Neutrophil (primary cell): ENCODE measurements around the gene FMO4.

ENCODE experiments used
- H3K27ac ChIP-seq: fragments of 200-600 bp; sonication (generic); 2 replicates; pipeline ENCODE4 v1.5.1; 2016; ENCODE audit warnings: mild to moderate bottlenecking, moderate library complexity
- H3K27me3 ChIP-seq: fragments of 200-600 bp; sonication (generic); 2 replicates; pipeline ENCODE4 v1.6.0; 2016; ENCODE audit warnings: mild to moderate bottlenecking
- H3K36me3 ChIP-seq: fragments of 200-600 bp; sonication (generic); 2 replicates; pipeline ENCODE4 v1.5.1; 2017
- H3K4me1 ChIP-seq, 2 experiments: fragments of 200-600 bp in 1 of 2; sonication (generic) in 1 of 2; 1 replicate in 1 of 2; 2 replicates in 1 of 2; pipeline versions ENCODE4 v1.5.1 to v1.6.1; 2013 to 2016; ENCODE audit warnings: low read depth in 1 of 2, low read length in 1 of 2, mild to moderate bottlenecking in 1 of 2, moderate library complexity in 1 of 2; ENCODE audit not compliant: control insufficient read depth in 1 of 2, insufficient read depth in 1 of 2
- H3K4me3 ChIP-seq, 2 experiments: fragments of 200-600 bp in 1 of 2; sonication (generic) in 1 of 2; 1 replicate in 1 of 2; 2 replicates in 1 of 2; pipeline ENCODE4 v1.5.1; 2013 to 2016; ENCODE audit warnings: low read depth in 1 of 2, low read length in 1 of 2, mild to moderate bottlenecking in 1 of 2, moderate library complexity in 1 of 2
- H3K9me3 ChIP-seq: fragments of 200-600 bp; sonication (generic); 2 replicates; pipeline ENCODE4 v1.5.1; 2016
- TF ChIP-seq, protein P1 (sequence below): fragments of 200-600 bp; sonication (generic); IDR thresholded peaks from 2 replicates; pipeline ENCODE4 v1.5.1; 2016; ENCODE audit warnings: antibody characterized with exemption

FMO4 gene

GRCh38 chr1:171313835-171314320 is at the start of gene FMO4:
FMO4 (plus strand) TSS chr1:171314183; CDS start chr1:171319826, 5,643 bp downstream.
- Histone ChIP-seq H3K36me3 (no peaks in the 10 kb centered on the region), H3K9me3 (no peaks in the 10 kb centered on the region)

GRCh38 chr1:171265686-171266085 is 48.3 kb upstream of the FMO4 start:
- Histone ChIP-seq H3K4me3 (no peak overlapping the region), H3K27me3 (no peaks in the 10 kb centered on the region), H3K36me3 (no peaks in the 10 kb centered on the region), H3K27ac (no peak overlapping the region), H3K9me3 (no peaks in the 10 kb centered on the region), H3K4me1 (no peaks in the 10 kb centered on the region)
- TF ChIP-seq, protein P1, sequence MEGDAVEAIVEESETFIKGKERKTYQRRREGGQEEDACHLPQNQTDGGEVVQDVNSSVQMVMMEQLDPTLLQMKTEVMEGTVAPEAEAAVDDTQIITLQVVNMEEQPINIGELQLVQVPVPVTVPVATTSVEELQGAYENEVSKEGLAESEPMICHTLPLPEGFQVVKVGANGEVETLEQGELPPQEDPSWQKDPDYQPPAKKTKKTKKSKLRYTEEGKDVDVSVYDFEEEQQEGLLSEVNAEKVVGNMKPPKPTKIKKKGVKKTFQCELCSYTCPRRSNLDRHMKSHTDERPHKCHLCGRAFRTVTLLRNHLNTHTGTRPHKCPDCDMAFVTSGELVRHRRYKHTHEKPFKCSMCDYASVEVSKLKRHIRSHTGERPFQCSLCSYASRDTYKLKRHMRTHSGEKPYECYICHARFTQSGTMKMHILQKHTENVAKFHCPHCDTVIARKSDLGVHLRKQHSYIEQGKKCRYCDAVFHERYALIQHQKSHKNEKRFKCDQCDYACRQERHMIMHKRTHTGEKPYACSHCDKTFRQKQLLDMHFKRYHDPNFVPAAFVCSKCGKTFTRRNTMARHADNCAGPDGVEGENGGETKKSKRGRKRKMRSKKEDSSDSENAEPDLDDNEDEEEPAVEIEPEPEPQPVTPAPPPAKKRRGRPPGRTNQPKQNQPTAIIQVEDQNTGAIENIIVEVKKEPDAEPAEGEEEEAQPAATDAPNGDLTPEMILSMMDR = no peak

More at GRCh38 chr1:171313835-171314320, at the start of gene FMO4:
- no peaks in the 10 kb centered on the region for H3K27me3 ChIP-seq
- peaks cover 0 to 7% of the 10 kb centered on the region in 2 experiments for H3K4me1 ChIP-seq
- H3K4me3 ChIP-seq = peak within 1 kb of the TSS in 1 of 2 experiments; percentile 15
- TF ChIP-seq, protein P1 = peak; percentile 59
- peak within 1 kb of the TSS; percentile 44 for H3K27ac ChIP-seq

DNA sequence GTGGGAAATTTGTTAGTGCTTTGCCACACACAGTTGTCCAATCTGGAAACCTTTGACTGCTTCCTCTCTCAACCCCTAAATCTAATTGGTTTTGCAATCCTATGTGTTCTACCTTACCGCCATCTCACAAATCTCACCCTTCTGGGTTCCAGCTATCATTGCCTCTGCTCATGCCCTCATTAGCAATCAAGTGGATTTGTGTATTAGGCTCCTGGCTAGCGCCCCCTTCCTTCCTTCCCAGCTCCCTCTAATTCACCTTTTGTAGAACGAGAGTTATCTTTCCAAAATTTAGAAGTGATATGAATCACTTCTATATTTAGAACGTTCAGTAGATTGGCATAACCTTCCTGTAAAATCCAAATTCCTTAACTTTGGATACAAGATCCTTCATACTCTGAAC is 47.1 kb upstream of the FMO4 start:
- H3K4me1 ChIP-seq = no peaks in the 10 kb centered on the region
- TF ChIP-seq, protein P1 = no peak
- H3K9me3 ChIP-seq = no peaks in the 10 kb centered on the region

DNA sequence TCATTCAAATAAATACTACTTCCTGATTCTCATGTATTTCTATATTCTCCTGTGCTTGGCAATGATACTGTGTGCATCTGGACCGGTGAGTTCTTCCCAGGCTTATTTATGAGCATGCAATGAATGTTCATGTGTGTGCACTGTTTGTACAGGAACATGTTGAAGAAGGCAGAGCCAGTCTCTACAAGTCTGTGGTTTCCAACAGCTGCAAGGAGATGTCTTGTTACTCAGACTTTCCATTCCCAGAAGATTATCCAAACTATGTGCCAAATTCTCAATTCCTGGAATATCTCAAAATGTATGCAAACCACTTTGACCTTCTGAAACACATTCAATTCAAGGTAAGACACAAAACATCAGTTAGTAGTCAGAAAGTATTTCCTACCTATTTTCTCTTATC is 46.6 kb upstream of the FMO4 start:
- TF ChIP-seq, protein P1 = no peak
- H3K36me3 ChIP-seq = no peaks in the 10 kb centered on the region
- no peak overlapping the region for H3K27ac ChIP-seq

More for the DNA sequence above, 47.1 kb upstream of the FMO4 start:
- H3K27ac ChIP-seq = no peak overlapping the region
- no peak overlapping the region for H3K4me3 ChIP-seq
- no peaks in the 10 kb centered on the region for H3K36me3 ChIP-seq
- H3K27me3 ChIP-seq = no peaks in the 10 kb centered on the region

DNA sequence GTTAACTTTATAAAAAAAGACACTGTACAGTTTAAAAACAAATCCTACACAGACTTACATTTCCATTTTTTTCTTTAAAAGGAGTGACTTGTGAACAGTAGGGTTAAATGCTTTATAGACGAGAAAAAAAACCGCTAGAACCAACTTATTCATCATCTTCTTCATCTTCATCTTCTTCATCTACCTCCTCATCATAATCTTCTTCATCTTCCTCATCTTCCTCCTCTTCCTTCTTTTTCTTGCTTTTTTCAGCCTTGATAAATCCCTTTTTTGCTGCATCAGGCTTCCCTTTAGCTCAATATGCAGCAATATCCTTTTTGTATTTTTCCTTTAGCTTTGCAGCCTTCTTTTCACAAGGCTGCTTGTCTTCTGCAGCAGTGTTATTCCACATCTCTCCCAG is 43.2 kb upstream of the FMO4 start:
- no peaks in the 10 kb centered on the region for H3K27me3 ChIP-seq
- H3K27ac ChIP-seq = no peak overlapping the region
- H3K4me3 ChIP-seq = no peak overlapping the region
- H3K36me3 ChIP-seq = no peaks in the 10 kb centered on the region
- H3K4me1 ChIP-seq = no peaks in the 10 kb centered on the region
- H3K9me3 ChIP-seq = no peaks in the 10 kb centered on the region
- TF ChIP-seq, protein P1 = no peak

More for the DNA sequence above, 46.6 kb upstream of the FMO4 start:
- Histone ChIP-seq H3K9me3 (no peaks in the 10 kb centered on the region), H3K4me3 (no peak overlapping the region), H3K27me3 (no peaks in the 10 kb centered on the region), H3K4me1 (no peaks in the 10 kb centered on the region)
